GM21390 (cell line): ENCODE measurements around the gene RFC1.
"Not testable (repeated sequence)": the region's sequence is repeated elsewhere in the genome, so short reads cannot be mapped to it uniquely, and the experiment has no call there.

Experiments
- ATAC-seq: cut with Tn5 transposase; IDR thresholded peaks from one replicate; pipeline ENCODE4 v1.9.1; 2021; ENCODE audit not compliant: unreplicated experiment

The RFC1 gene

DNA sequence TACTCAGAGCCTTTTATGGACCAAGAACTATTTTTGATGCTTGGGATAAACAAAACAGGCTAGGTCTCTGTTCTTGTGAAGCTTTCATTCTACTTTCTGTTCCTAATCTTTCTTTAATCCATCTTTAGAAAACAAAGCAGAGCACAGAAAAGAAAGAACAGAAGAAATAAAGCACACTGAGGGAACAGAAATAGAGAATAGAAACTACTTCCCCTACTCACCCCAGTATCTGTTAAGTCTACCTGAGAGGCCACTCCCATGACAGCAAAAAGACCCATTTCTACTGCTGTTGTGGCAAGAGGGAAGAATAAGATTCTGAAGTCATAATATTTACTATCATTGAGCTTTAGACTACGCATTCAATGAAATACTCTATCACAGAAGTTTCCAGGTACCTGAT, 9.2 kb downstream of the RFC1 start:
- ATAC-seq: peak; percentile 34

DNA sequence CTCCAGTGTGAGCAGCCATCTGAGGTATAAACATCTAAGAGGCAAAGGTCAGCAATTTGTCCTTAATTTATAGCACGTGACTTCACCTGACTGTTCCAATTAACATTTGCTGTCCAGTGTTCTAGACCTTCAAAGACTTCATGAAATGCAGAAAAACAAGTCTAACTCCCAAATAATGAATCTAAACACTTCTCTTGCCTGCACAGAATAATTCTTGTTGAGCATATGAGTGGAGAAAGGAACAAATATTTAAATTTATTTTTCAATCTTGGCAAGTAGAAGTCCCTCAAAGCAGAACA, 12.0 kb downstream of the RFC1 start:
- ATAC-seq: no peak

DNA sequence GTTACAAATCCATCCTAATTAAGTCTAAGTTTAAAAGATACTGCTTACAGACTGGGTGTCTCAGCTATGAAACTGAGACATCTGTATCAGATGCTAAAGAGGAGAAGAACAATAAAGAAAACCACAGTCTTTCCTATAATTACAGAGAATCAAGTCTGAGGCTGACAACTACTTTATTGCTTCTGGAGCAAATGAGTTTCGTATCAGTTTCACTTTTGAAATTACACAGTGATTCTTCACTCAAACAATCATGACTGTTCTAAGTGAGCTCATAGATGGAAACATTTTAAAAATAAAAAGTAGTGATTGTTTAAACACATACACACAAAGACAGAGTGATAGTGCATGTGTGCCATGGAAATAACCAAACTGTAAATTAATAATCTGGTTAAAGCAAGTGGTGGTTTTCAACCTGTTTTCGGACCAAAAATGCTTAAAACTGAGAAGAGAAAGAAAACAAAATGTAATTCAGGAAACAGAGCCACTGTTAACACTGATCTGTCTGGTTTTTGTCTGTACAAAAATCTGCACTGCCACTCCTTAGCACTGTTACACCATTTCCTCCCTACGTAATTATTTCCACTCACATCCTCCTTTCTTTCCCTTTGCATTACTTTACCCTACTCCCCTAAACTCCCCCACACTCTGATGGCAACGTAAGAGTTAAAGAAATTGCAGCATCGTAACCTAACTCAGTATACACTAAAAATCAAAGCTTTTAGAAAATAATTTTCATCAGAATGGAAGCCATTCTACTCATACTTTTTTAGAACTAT, 12.5 kb downstream of the RFC1 start:
- ATAC-seq: peak; percentile 78

DNA sequence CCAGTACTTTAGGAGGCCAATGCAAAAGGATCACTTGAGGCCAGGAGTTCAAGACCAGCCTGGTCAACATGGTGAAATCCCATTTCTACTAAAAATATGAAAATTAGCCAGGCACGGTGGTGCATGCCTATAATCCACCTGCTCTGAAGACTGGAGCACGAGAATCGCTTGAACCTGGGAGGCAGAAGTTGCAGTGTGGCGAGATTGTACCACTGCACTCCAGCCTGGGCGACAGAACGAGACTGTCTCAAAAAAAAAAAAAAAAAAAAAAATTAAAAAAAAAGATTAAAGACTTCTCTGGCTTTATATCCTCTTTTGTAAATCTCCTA, 13.0 kb downstream of the RFC1 start:
- not testable (repeated sequence) for ATAC-seq

GRCh38 chr4:39349326-39349725, 16.8 kb downstream of the RFC1 start:
- ATAC-seq: no peak

- no peak for ATAC-seq
These were observed 17.5 kb downstream of the RFC1 start for GRCh38 chr4:39348371-39349315.

GRCh38 chr4:39346856-39347519, 19.2 kb downstream of the RFC1 start:
- no peak for ATAC-seq

DNA sequence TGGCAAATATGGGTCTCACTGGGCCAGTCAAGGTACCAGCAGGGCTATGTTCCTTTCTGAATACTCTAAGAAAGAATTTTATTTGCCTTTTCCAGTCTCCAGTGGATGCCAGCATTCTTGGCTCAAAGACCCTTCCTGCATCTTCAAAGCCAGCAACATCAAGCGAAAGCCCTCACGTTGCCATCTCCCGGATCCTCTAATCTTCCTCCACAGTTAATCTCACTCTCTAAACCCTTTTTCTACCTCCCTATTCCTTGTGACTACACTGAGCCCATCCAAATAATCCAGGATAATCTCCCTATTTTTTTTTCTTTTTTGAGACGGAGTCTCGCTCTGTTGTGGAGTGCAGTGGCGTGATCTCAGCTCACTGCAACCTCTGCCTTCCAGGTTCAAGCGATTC, 23.4 kb downstream of the RFC1 start:
- no peak for ATAC-seq

DNA sequence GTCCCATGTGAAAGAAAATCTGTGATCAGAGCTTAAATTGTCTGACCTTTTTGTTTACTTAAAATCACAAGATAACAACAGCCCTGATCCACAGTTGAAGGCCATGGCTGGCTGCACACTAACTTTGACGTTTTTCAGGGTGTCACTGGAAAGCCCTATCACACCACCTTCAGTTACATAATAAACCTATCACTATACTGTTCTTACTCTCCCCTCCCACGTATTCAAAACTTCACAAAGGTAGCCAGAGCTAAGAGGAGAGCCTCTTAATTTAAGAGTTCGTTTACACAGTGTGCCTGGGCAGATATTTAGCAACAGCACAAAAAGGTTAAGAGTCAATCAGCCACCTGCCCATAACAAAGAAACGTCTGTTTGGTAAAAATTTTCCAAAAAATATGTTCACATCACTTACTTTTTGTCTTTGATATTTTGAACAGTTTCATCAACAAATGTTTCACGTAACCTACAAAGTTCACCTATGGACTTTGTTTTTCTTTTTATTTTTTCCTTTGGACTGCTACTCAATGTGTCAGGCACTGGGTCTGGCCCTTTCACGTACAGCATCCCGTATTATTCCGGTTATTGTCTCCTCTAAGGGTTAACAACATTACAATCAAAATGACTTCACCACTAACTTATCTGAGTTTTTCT, 25.0 kb downstream of the RFC1 start:
- no peak for ATAC-seq

GRCh38 chr4:39339968-39340367, 26.2 kb downstream of the RFC1 start:
- ATAC-seq: no peak

DNA sequence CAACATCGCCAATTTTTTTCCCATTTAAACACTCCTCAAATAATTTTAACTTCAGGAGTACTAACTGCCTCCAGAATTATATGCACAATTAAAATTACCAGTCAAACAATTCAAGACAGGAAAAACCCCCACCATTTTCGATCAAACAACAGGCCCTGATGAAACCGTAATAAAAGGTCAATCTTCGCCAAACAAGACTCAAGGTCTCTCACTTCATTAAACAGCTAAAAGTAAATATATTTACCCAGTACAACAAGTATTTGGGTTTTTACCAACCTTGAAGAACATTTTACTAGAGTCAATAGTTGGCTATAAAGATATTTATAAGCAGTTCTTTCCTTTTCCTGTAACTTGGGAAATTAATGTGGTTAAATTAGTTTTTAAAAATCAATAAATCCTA, 28.3 kb downstream of the RFC1 start:
- no peak for ATAC-seq

DNA sequence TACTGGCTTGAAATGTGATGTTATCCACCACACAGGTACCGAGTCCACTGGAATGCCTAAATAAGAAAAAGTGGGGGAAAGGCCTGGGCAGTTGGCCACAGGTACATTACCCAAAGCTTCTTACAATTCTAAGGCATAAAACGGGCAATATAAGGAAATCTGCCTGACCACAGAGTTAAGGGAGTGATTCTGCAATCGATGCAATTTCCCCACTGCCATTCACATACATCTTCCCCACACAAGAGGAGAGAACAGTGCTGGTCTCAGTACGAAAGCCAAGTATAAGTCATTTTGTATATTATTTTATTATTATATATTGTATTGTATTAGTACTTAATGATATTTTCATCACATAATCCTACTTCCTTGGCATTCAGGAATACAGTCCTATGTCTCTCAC, 30.6 kb downstream of the RFC1 start:
- ATAC-seq: no peak

DNA sequence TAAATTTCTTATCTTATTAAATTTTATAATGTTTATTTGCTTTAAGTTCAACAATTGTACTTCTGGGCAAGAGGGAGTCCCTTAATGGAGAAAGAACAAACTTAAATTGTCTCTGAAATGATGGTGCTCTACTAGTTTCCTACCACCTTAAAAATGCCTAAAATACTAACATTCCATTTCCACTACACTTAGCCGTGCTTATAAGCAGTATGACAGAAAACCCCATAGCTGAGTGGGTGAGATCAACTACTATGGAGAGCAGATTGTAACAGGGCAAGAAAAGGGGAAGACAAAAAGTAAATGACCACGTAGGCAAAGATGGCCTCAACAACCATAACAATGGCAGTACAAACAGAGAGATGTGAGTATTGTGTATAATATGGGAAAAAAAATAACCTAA, 35.0 kb downstream of the RFC1 start:
- ATAC-seq: no peak

GRCh38 chr4:39330353-39330752, 35.8 kb downstream of the RFC1 start:
- no peak for ATAC-seq

GRCh38 chr4:39326468-39326977, 39.6 kb downstream of the RFC1 start:
- no peak for ATAC-seq

DNA sequence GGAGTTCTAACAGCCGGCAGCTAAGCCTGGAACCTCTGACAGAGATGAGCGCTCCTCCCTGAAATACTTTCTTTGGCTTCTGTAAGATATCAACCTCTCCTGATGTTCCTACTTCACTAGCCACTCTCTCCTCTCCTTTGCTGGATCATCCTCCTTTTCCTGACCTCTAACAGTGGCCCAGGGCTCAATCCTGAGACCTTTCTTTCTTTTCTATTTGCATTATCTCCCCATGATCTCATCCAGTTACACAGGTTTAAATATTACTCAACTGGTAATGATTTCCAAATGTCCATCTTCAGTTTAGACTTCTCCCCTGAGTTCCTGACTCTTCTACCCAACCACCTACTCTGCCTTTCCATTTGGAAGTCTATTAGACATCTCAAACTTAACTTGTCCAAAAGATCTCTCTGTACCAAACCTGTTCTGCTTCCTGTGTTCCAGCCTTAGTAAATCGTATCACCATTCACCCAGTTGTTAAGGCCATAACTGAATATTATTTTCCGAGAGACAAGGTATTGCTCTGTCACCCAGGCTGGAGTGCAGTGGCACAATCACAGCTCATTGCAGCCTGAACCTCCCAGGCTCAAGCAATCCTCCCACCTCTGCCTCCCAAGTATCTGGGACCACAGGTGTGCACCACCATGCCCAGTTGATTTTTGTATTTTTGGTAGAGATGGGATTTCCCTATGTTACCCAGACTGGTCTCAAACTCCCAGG, 41.1 kb downstream of the RFC1 start:
- ATAC-seq: no peak

GRCh38 chr4:39324446-39324845, 41.7 kb downstream of the RFC1 start:
- ATAC-seq: no peak

DNA sequence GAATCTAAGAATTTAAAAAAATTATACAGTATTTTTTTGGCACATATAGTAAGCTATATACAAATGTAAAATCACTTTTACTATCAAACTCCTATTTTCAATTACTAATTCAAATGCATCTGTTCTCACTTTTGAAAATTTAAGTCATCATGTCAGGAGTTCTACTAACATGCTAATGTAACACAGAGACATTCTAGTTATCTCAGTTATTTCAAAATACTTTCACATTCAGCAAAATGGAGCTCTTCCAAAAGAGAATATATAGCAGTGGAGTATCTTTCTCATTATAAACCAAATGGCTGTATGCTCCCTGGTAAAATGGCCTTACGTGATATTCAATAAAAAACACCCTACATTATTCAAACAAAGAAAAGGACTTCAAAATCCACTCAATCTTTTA, 42.3 kb downstream of the RFC1 start:
- no peak for ATAC-seq

- no peak for ATAC-seq
These were observed 45.6 kb downstream of the RFC1 start for GRCh38 chr4:39320381-39321115.

DNA sequence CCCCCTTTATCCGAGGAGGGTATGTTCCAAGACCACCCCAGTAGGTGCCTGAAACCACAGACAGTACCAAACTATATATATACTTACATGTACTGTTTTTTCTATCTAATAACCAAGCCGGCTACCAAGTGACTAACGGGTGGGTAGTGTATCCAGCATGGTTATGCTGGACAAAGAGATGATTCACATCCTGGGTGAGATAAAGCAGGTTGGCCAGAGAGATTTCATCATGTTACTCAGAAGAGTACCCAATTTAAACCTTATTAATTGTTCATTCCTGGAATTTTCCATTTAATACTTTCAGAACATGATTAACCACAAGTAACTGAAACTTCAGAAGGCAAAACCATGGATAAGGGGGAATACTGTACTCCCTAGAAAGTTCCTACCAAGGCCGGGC, 46.5 kb downstream of the RFC1 start:
- ATAC-seq: no peak
